22Rv1 (cell line): Measurements from ENCODE around the gene PRR13.

Experiments
- H3K27ac ChIP-seq: fragments of 450-650 bp; 2 replicates; pipeline ENCODE4 v1.5.1; 2017
- ZFX ChIP-seq: fragments of 450-650 bp; IDR thresholded peaks from 2 replicates; pipeline ENCODE4 v1.6.1; 2017; ENCODE audit warnings: antibody characterized with exemption, borderline replicate concordance
- TF ChIP-seq, protein P1 (sequence below): fragments of 450-650 bp; IDR thresholded peaks from 2 replicates; pipeline ENCODE4 v1.5.1; 2017; ENCODE audit warnings: mild to moderate bottlenecking

The PRR13 gene

DNA sequence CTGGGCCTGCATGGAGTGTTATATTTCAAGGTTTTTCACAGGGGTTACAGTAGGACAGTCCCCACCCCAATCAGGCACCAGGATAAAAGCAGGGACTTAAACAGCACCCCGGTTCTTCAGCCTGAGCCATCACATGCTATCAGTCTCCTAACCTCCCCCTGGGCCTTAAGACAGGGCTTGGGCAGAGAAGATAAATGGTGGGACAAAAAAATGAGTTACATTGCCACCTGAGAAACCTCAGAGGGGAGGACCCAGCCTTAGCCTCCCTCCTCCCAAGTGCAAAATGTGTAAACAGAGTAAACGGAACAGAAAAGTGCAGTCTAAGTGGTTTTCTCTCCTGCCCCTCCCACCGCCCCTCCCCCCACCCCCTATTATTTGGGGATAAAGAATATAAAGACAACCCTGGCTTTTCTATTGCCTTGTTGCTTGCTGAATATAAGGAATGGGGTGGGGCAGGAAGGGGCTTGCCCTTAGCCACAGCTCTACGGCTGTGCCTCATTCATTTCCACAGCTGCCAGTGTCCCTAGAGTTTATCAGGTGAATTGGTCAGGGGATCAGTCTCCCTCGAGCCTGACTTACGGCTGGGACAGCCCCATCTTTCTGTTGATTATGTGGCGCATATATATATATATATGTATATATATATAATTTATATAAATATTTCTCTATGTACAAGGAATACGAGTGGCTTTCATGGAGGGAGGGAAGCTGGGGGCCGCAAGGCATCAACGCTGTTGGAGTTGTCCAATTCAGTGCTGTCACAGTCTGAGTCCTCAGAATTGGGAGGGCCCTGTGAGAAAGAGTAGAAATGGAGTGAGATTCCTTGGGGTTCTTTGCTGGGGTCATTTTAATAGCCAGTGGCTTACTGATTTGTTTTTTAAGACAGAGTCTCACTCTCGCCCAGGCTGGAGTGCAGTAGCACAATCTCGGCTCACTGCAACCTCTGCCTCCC is 39.2 kb downstream of the PRR13 start:
- peak overlapping the region; percentile 45; the same call in 1 of the 2 replicates for H3K27ac ChIP-seq
- TF ChIP-seq, protein P1, sequence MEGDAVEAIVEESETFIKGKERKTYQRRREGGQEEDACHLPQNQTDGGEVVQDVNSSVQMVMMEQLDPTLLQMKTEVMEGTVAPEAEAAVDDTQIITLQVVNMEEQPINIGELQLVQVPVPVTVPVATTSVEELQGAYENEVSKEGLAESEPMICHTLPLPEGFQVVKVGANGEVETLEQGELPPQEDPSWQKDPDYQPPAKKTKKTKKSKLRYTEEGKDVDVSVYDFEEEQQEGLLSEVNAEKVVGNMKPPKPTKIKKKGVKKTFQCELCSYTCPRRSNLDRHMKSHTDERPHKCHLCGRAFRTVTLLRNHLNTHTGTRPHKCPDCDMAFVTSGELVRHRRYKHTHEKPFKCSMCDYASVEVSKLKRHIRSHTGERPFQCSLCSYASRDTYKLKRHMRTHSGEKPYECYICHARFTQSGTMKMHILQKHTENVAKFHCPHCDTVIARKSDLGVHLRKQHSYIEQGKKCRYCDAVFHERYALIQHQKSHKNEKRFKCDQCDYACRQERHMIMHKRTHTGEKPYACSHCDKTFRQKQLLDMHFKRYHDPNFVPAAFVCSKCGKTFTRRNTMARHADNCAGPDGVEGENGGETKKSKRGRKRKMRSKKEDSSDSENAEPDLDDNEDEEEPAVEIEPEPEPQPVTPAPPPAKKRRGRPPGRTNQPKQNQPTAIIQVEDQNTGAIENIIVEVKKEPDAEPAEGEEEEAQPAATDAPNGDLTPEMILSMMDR, result no peak
- TF ChIP-seq ZFX, result no peak

DNA sequence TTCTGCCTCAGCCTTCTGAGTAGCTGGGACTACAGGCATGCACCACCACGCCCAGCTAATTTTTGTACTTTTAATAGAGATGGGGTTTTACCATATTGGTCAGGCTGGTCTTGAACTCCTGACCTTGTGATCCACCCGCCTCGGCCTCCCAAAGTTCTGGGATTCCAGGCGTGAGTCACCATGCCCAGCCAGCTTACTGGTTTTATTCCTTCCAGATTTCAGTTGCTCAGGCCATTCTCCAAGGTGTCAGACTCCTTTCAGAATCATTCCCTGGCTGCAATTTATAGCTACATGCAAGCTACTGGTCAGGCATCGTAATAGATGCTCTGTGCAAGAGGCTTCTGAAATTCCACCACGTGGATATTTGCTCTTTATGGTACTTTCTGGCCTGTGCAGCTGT is 39.9 kb downstream of the PRR13 start:
- peak overlapping the region; percentile 45; the same call in 1 of the 2 replicates for H3K27ac ChIP-seq

DNA sequence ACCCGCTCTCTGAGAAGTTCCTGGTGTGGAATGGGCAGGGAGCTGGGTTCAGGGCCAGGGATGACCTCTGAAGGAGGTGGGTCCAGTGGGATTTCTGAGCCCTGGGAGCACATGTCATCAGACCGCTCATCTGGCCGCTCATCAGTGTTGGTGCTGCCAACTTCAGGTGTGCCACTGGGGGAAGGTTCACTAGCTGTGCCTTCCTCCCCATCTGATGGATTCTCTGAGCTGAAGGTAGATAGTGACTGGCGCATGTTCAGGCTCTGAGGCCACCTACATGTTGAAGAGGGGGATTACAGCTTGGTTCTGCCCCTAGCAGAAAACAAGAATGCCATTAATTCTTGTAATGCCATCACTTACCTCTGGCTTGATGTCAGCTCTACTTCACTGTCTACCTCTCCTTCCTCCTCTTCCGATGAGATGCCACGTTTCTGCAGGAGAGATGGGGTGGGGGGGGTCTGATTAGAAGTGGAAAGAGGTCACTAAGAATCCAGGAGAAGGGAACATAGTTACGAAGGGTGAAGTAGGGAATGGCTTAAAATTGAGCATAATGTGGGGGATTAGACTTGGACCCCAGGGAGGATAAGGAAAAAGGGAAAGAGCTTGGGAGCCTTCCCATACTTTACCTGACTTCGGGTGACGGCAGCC is 40.5 kb downstream of the PRR13 start:
- H3K27ac ChIP-seq, result peak overlapping the region; percentile 45
- no peak for TF ChIP-seq ZFX
- TF ChIP-seq, protein P1, result peak; percentile 25

DNA sequence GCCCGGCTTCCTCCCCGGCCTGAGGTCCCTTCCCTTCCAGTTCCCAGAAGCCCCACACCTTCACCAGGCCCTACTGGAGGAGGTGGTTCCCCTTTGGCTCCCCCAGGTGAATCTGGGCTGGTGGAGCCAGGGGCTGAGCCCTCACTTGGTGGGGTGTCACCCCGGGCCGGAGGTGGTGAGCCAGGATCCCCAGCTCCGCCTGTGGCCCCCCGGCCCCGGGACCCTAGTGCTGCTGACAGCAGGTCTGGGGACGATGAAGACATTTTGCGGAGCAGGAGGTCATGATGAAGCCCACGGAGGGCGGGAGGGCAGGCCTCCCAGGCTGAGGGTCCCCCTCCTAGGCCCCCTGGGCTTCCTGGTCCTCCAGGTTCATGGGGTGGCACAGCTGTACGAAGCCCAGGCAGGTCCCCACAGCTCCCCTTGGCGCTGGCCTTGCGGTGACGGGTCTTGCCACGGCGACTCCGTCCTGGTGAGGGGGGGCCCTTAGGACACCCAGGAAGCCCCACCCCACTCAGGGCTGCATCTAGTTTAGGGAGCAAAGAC is 41.2 kb downstream of the PRR13 start:
- TF ChIP-seq, protein P1, result no peak
- TF ChIP-seq ZFX, result no peak
- H3K27ac ChIP-seq, result peak overlapping the region; percentile 45

DNA sequence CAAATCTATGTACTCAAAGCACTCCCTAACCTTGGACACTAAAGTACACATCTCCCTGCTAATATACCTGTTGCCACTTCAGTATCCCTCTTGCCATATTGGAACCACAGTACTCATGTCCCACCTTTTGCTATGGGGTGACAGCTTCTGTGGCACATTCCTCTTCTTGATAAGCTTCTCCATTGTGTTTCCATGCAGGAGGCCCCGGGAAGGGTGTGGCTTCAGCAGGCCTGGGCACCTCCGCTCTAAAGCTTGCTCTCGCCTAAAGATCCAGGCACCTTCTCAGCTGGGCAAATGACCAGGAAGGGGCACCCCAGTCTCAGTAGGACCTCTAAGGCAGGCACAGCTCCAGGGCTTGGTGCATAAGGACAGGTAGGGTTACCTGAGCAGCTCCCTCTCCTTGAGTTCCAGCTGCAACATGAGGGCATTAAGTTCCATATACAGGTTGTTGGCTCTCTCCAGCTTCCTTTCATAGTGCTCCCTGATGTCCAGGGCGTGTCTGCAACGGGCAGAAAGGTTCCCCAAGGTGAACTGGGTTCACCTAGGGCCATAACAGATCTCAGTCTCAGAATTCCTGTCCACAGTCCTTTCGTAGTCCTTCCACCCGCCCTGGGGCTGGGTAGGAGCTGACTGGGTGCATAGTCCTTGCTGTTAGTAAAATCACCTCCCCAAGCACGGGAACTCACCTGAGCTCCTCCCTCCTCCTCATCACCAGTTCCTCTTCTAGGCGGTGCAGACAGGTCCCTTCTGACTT is 41.9 kb downstream of the PRR13 start:
- peak overlapping the region; percentile 45 for H3K27ac ChIP-seq
- TF ChIP-seq, protein P1, result no peak
- TF ChIP-seq ZFX, result no peak

DNA sequence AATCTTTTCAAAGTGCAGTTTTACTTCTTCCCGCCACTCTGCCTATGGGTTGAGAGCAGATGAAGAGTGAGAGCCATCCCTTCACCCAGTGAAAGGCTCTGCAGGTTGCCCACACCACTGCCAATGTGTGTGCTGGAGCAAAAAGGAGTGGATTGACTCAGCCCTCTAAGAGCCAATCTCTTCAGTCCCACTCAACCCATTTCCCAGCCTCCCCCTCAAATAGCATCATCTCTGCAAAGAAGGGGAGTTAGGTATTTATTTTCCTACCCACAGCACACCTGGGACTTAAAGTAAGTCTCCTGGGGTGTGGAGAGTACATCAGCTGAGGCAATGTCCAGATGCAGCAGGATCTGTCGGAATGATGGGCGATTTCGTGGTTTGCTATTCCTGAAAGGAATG is 42.4 kb downstream of the PRR13 start:
- peak overlapping the region; percentile 45 for H3K27ac ChIP-seq
- TF ChIP-seq, protein P1, result no peak
- TF ChIP-seq ZFX, result no peak
